GM18519 (cell line): Measurements from ENCODE around the gene CHP2.

Experiments
- ATAC-seq: cut with Tn5 transposase; IDR thresholded peaks from one replicate; pipeline ENCODE4 v1.9.1; 2021; ENCODE audit warnings: mild to moderate bottlenecking, moderate library complexity; ENCODE audit not compliant: unreplicated experiment, low FRiP score

CHP2 gene

DNA sequence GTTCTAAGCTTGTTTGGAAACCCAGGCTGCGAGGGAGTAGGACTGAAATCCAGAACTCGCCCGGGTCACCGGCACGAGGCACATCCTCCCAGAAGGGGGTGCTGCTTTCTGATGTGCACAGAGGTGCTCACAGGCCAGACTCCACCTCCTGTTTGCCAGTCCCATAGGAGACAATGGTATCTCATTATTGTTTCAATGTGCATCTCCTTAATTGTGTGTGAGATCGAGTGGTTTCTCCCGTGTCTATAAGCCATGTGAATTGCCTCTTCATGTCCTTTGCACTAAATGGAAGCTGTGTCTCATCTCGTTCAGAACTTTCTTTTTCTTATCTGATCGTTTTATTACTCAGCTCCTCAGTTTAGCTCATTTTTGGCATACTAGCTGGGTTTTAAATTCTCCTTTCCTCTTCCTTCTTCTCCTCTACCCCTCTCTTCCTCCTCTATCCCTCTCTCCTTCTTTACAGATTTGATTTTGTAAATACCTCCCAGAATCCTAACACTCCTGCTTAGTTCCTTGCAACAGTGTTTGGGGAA lies 48.8 kb downstream of the CHP2 start:
- no peak for ATAC-seq

DNA sequence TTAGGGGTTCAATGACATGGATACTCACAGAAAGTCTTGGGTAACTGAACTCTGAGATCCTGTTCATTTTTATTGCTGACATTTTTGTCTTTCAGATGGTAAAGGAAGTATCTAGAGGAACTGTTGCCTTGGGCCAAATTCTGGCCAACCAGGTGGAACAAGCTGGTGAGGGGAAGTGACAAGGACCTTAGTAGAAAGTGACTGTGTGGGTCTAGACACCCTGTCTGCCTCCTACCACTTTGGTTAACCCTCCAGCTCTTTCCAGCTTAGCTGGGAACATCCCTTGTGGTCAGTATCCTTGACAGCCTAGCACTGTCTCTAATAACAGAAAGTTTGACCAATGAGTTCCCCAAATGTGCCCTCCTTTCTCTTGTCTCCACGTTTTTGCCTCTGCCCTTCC lies 52.2 kb downstream of the CHP2 start:
- ATAC-seq, result no peak
